ENCODE measurements around the gene PDE11A. TPM values are rescaled to one million over a fixed set of nuclear protein-coding genes. Genes with fewer than 3 reads are reported as not detected.

Gene PDE11A
- total RNA-seq, 1 donor from 2014 or later: not detected

DNA sequence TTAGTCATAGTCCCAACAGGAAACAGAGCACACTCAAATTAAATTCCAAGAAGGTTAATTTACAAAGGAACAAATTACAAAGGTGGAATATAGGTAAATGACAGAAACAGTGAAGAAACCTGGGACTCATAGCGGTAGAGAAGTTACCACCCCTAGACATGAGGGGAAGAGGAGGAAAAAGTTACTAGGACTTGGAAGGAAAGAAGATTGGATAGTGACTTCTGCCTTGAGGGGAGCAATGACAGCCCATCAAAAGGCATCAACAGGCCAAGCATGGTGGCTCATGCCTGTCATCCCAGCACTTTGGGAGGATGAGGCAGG is 2.4 kb upstream of the PDE11A start:
- CTCF ChIA-PET: no interaction called here

DNA sequence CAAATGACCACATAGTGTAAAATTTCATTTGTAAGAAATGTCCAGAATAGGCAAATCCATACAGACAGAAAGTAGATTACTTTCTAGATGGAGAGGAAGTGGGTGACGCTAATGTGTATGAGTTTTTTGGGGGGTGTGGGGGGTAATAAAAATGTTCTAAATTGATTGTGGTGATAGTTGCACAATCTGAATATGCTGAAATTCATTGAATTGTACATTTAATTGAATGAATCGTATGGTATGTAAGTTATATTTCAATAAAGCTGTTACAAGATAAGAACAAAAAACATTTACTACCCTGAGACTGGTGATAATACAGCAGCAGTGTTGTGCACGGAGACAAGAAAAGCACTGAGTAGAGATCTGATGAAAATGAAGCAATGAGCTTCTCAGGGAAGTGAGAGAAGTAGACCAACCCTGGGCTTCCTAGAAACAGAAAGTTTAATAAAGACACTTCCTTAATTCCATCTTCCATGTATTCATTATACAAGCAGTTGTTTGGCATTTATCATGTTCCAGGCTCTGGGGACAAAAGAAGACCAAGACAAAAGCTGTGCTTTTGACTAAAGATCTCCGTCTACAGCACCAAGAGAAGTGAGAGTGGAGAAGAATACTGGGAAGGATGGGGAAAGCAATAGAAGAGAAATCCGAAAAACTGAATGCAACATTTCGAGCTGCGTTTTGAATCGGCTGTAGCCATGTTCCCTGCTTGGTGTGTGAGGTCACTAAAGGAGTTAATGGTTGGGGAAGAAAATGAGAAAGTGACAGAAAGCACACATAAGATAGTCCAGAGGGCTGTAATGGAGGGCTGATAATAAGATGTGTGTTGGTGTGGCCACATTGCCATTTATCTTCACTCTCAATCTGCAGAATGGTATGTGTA is 1.8 kb upstream of the PDE11A start:
- POLR2A ChIA-PET: no interaction called here
- DNase-seq (no peak), ATAC-seq (ENCODE audit: low read depth) (no peak)
- intact Hi-C loops (cut with micrococcal nuclease): no loop called here
- Mint-ChIP-seq H3K4me1 (peaks cover 3% of the 10 kb centered on the region), H3K27me3 (peaks cover 45% of the 10 kb centered on the region), H3K36me3 (ENCODE audit: low read depth) (no peaks in the 10 kb centered on the region), H3K27ac (no peak overlapping the region), H3K4me3 (no peak overlapping the region), H3K9me3 (peaks cover 3% of the 10 kb centered on the region)
- CTCF ChIA-PET: no interaction called here
- TF ChIP-seq CTCF (IDR thresholded peaks at IDR 0.05): no peak

More for the DNA sequence above, 2.4 kb upstream of the PDE11A start:
- Mint-ChIP-seq H3K27ac (no peak overlapping the region), H3K4me3 (no peak overlapping the region), H3K4me1 (peaks cover 3% of the 10 kb centered on the region), H3K27me3 (peaks cover 45% of the 10 kb centered on the region), H3K36me3 (ENCODE audit: low read depth) (no peaks in the 10 kb centered on the region), H3K9me3 (peaks cover 3% of the 10 kb centered on the region)
- no peak for TF ChIP-seq CTCF (IDR thresholded peaks at IDR 0.05)
- ATAC-seq (ENCODE audit: low read depth): no peak
- no peak for DNase-seq
- intact Hi-C loops (cut with micrococcal nuclease): no loop called here
- POLR2A ChIA-PET: no interaction called here

GRCh38 chr2:178072000-178072382 is 586 bp downstream of the PDE11A start:
- no peaks in the 10 kb centered on the region for H3K9me3 Mint-ChIP-seq
- H3K4me1 Mint-ChIP-seq: peaks cover 3% of the 10 kb centered on the region
- CTCF ChIA-PET: no interaction called here
- no peak for DNase-seq
- peaks cover 43% of the 10 kb centered on the region for H3K27me3 Mint-ChIP-seq
- no peak for ATAC-seq (ENCODE audit: low read depth)
- no peaks in the 10 kb centered on the region for H3K36me3 Mint-ChIP-seq (ENCODE audit: low read depth)
- intact Hi-C loops (cut with micrococcal nuclease): no loop called here
- POLR2A ChIA-PET: interaction anchor here (0.6 kb wide), 1 partner anchor 24 kb away, joined by 3 read pairs; no protein-coding TSS in a partner anchor
- TF ChIP-seq CTCF (IDR thresholded peaks at IDR 0.05): no peak
- no peak overlapping the region for H3K27ac Mint-ChIP-seq
- no peak overlapping the region for H3K4me3 Mint-ChIP-seq

DNA sequence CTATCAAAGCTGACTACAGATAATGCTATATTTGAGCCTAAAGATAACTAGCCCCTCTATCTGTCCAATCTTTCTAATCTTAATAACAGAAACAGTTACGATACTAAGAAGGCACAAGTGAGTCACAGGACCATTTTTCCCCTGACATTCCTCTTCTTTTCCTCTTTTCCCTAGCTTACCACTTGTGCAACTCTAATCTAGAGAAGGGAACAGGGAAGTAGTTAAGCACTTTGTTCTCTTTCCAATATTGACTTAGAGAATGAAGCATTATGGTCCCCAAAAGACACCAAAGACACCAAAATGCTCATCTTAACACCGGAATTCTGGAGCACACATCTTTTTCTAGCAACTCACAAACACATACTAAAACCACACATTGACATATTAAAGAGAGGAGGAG is 1.8 kb downstream of the PDE11A start:
- H3K9me3 Mint-ChIP-seq: no peaks in the 10 kb centered on the region
- no peak overlapping the region for H3K4me3 Mint-ChIP-seq
- CTCF ChIA-PET: no interaction called here
- H3K27me3 Mint-ChIP-seq: peaks cover 43% of the 10 kb centered on the region
- no peak for TF ChIP-seq CTCF (IDR thresholded peaks at IDR 0.05)
- DNase-seq (no peak), ATAC-seq (ENCODE audit: low read depth) (no peak)
- POLR2A ChIA-PET: no interaction called here
- peaks cover 3% of the 10 kb centered on the region for H3K4me1 Mint-ChIP-seq
- no peak overlapping the region for H3K27ac Mint-ChIP-seq
- intact Hi-C loops (cut with micrococcal nuclease): no loop called here
- no peaks in the 10 kb centered on the region for H3K36me3 Mint-ChIP-seq (ENCODE audit: low read depth)

- ATAC-seq (ENCODE audit: low read depth) (no peak), DNase-seq (no peak)
- Mint-ChIP-seq H3K36me3 (ENCODE audit: low read depth) (no peaks in the 10 kb centered on the region), H3K4me3 (no peak overlapping the region), H3K9me3 (no peaks in the 10 kb centered on the region), H3K4me1 (peaks cover 3% of the 10 kb centered on the region), H3K27me3 (peaks cover 40% of the 10 kb centered on the region), H3K27ac (no peak overlapping the region)
- ChIA-PET POLR2A (no interaction called here), CTCF (no interaction called here)
- intact Hi-C loops (cut with micrococcal nuclease): no loop called here
- no peak for TF ChIP-seq CTCF (IDR thresholded peaks at IDR 0.05)
Observed at GRCh38 chr2:178069551-178069950, 3.0 kb downstream of the PDE11A start.
